Osteocyte (in vitro differentiated cells): Measurements from ENCODE around the gene WFDC9. TPM values are rescaled to one million over a fixed set of nuclear protein-coding genes. Genes with fewer than 3 reads are reported as not detected.

Experiments
- DNase-seq: peaks from one replicate; pipeline ENCODE4 v3.0.0; 2021; ENCODE audit warnings: mixed read lengths; ENCODE audit not compliant: unreplicated experiment; ENCODE audit errors: extremely low spot score
- H3K27ac Mint-ChIP-seq: one replicate; pipeline ENCODE4 v1.8.0; 2021; ENCODE audit warnings: mild to moderate bottlenecking, mixed read lengths; ENCODE audit not compliant: unreplicated experiment
- H3K27me3 Mint-ChIP-seq: one replicate; pipeline ENCODE4 v1.8.0; 2021; ENCODE audit warnings: mixed read lengths; ENCODE audit not compliant: unreplicated experiment
- H3K36me3 Mint-ChIP-seq: one replicate; pipeline ENCODE4 v1.8.0; 2021; ENCODE audit warnings: mixed read lengths; ENCODE audit not compliant: unreplicated experiment
- H3K4me1 Mint-ChIP-seq: one replicate; pipeline ENCODE4 v1.8.0; 2021; ENCODE audit warnings: mixed read lengths; ENCODE audit not compliant: unreplicated experiment
- H3K4me3 Mint-ChIP-seq: one replicate; pipeline ENCODE4 v1.8.0; 2021; ENCODE audit warnings: mild to moderate bottlenecking, moderate library complexity, mixed read lengths; ENCODE audit not compliant: unreplicated experiment
- H3K9me3 Mint-ChIP-seq: one replicate; pipeline ENCODE4 v1.8.0; 2021; ENCODE audit warnings: mixed read lengths; ENCODE audit not compliant: unreplicated experiment
- total RNA-seq: library from RNA; stranded (reverse); gene quantifications from 2 replicates; pipeline ENCODE4 v1.2.1, GENCODE V29; 2021
- TF ChIP-seq, protein P1 (sequence below): fragments of 200-600 bp; sonication (generic); IDR thresholded peaks from 2 replicates; pipeline ENCODE4 v1.5.0; 2021; ENCODE audit warnings: antibody characterized with exemption, mild to moderate bottlenecking, moderate library complexity

Gene WFDC9
- total RNA-seq, 1 donor from 2014 or later = not detected

DNA sequence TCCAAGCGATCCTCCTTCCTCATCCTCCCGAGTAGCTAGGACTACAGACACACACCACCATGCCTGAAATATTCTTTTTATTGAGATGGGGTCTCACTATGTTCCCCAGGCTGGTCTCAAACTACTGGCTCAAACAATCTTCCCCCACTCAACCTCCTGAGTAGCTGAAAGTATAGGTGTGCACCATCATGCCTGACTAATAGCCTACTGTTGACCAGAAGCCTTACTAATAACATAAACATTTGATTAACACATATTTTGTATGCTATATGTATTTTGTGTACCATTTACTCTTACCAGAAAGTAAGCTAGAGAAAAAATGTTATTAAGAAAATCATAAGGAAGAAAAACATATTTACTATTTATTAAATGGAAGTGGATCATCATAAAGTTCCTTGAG lies 13.5 kb downstream of the WFDC9 start:
- Mint-ChIP-seq H3K27ac (no peak overlapping the region), H3K9me3 (no peaks in the 10 kb centered on the region), H3K36me3 (no peaks in the 10 kb centered on the region), H3K4me1 (no peaks in the 10 kb centered on the region), H3K27me3 (peaks cover 3% of the 10 kb centered on the region), H3K4me3 (no peak overlapping the region)
- TF ChIP-seq, protein P1, sequence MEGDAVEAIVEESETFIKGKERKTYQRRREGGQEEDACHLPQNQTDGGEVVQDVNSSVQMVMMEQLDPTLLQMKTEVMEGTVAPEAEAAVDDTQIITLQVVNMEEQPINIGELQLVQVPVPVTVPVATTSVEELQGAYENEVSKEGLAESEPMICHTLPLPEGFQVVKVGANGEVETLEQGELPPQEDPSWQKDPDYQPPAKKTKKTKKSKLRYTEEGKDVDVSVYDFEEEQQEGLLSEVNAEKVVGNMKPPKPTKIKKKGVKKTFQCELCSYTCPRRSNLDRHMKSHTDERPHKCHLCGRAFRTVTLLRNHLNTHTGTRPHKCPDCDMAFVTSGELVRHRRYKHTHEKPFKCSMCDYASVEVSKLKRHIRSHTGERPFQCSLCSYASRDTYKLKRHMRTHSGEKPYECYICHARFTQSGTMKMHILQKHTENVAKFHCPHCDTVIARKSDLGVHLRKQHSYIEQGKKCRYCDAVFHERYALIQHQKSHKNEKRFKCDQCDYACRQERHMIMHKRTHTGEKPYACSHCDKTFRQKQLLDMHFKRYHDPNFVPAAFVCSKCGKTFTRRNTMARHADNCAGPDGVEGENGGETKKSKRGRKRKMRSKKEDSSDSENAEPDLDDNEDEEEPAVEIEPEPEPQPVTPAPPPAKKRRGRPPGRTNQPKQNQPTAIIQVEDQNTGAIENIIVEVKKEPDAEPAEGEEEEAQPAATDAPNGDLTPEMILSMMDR = no peak
- DNase-seq = no peak

DNA sequence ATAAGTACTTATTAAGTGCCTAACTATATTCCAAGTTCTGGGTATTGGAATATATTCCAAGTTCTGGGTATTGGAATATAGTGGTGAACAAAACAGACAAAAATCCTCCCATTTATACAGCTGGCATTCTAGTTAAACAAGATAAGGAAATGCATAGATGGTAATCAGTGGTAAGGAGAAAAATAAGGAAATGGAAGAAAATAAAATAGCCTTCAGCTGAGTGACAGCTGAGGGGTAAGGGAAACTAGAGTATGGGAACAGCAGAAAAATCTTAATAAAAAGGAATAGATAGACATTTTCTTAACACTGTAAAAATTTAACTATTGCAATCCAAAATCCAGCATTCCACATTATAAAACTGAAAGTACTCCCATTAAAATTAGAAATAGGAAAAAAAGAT lies 18.8 kb downstream of the WFDC9 start:
- H3K4me3 Mint-ChIP-seq = no peak overlapping the region
- no peak for DNase-seq
- H3K27me3 Mint-ChIP-seq = peaks cover 6% of the 10 kb centered on the region
- no peak overlapping the region for H3K27ac Mint-ChIP-seq
- no peaks in the 10 kb centered on the region for H3K4me1 Mint-ChIP-seq
- TF ChIP-seq, protein P1 = no peak
- no peaks in the 10 kb centered on the region for H3K36me3 Mint-ChIP-seq
- peaks cover 10% of the 10 kb centered on the region for H3K9me3 Mint-ChIP-seq

DNA sequence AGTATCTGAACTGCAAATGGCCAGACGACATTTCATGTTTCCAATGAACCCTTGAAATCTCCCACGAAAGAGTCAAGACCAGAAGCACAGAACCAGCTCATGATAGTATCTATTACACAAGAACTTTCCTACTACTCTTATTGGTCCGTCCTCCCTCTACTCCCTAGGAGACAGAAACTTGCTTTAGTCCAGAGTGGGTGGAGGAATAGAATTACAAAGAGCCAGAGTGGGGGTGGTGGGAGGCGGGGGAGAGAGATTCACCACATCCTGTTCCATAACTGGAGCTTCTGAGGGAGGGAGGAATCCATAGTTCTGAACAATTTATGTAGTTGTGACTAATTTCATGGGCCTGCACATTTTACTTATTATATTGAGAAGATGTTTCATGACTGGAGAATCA lies 20.0 kb downstream of the WFDC9 start:
- TF ChIP-seq, protein P1 = no peak
- H3K4me1 Mint-ChIP-seq = no peaks in the 10 kb centered on the region
- H3K36me3 Mint-ChIP-seq = no peaks in the 10 kb centered on the region
- peaks cover 16% of the 10 kb centered on the region for H3K9me3 Mint-ChIP-seq
- no peak overlapping the region for H3K27ac Mint-ChIP-seq
- no peak for DNase-seq
- H3K4me3 Mint-ChIP-seq = no peak overlapping the region
- H3K27me3 Mint-ChIP-seq = peaks cover 6% of the 10 kb centered on the region

DNA sequence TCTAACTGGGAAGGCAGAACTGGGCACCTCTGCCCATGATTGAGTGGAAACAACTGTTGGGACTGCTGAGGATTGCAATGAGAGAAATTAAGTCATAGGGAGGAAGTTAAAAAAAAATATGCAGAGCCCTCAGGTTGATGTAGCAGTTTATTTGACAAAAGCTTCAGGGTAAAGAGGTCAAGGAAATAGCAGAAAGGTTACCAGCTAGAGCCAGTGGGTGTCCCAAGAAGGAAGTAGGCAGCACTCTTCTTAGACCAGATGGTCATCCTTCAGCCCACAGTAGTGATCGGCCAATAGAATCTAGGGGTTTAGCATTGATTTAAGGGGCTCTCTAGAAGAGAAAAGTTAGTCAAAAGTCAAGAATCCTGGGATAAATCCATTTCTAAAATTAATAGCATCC lies 23.3 kb downstream of the WFDC9 start:
- H3K27ac Mint-ChIP-seq = no peak overlapping the region
- H3K4me1 Mint-ChIP-seq = no peaks in the 10 kb centered on the region
- TF ChIP-seq, protein P1 = no peak
- no peaks in the 10 kb centered on the region for H3K36me3 Mint-ChIP-seq
- H3K4me3 Mint-ChIP-seq = no peak overlapping the region
- DNase-seq = no peak
- peaks cover 25% of the 10 kb centered on the region for H3K9me3 Mint-ChIP-seq
- H3K27me3 Mint-ChIP-seq = peaks cover 6% of the 10 kb centered on the region

DNA sequence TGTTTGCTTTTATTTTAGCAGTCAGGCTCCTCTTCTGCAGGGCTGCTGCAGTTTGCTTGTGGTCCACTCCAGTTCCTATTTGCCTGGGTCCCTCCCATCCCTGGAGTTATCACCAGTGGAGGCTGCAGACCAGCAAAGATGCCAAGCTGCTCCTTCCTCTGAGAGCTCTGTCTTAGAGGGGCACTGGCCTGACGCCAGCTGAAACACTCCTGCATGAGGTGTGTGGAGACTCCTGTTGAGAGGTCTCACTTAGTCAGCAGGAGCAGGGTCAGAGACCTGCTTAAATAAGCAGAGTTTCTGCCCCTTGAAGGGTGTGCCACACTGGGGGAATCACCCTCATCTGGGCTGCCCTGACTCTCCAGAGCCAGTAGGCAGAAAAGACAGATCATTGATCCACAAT lies 35.8 kb downstream of the WFDC9 start:
- H3K27ac Mint-ChIP-seq = no peak overlapping the region
- H3K9me3 Mint-ChIP-seq = no peaks in the 10 kb centered on the region
- H3K4me1 Mint-ChIP-seq = no peaks in the 10 kb centered on the region
- TF ChIP-seq, protein P1 = no peak
- DNase-seq = no peak
- H3K36me3 Mint-ChIP-seq = no peaks in the 10 kb centered on the region
- no peak overlapping the region for H3K4me3 Mint-ChIP-seq
- no peaks in the 10 kb centered on the region for H3K27me3 Mint-ChIP-seq
